ENCODE data around the gene TOMM40. TPM values are rescaled to one million over a fixed set of nuclear protein-coding genes. Genes with fewer than 3 reads are reported as not detected.

The TOMM40 gene
- total RNA-seq, 1 donor from 2014 or later, result 65.3 TPM

DNA sequence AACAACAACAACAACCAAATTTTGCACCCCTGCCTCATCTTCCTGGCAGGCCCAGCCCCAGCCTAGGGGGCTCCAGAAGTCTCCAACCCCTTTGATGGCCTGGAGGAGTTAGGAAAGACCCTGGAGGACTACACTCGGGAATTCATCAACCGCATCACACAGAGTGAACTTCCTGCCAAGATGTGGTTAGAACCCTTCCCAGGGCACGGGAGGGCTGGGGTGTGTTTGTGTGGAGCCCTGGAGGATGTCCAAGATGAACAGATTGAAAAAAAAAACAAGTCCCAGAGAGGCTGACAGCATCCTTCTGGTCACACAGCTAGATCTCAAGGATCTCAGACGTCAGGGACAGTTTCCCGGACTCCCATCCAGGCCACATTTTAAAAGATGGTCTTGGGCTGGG is 36.7 kb downstream of the TOMM40 start:
- Histone ChIP-seq H3K27me3 (ENCODE audit: control insufficient read depth, insufficient read depth, low read length) (peaks cover 9% of the 10 kb centered on the region), H3K4me3 (ENCODE audit: low read depth, low read length) (no peak overlapping the region), H3K36me3 (ENCODE audit: control insufficient read depth, insufficient read depth, low read length) (no peaks in the 10 kb centered on the region)
- no peak for DNase-seq (ENCODE audit: low read depth)
- TF ChIP-seq, protein P1, sequence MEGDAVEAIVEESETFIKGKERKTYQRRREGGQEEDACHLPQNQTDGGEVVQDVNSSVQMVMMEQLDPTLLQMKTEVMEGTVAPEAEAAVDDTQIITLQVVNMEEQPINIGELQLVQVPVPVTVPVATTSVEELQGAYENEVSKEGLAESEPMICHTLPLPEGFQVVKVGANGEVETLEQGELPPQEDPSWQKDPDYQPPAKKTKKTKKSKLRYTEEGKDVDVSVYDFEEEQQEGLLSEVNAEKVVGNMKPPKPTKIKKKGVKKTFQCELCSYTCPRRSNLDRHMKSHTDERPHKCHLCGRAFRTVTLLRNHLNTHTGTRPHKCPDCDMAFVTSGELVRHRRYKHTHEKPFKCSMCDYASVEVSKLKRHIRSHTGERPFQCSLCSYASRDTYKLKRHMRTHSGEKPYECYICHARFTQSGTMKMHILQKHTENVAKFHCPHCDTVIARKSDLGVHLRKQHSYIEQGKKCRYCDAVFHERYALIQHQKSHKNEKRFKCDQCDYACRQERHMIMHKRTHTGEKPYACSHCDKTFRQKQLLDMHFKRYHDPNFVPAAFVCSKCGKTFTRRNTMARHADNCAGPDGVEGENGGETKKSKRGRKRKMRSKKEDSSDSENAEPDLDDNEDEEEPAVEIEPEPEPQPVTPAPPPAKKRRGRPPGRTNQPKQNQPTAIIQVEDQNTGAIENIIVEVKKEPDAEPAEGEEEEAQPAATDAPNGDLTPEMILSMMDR (IDR thresholded peaks at IDR 0.05; ENCODE audit: insufficient read depth, low read length, poor library complexity, severe bottlenecking), result no peak

DNA sequence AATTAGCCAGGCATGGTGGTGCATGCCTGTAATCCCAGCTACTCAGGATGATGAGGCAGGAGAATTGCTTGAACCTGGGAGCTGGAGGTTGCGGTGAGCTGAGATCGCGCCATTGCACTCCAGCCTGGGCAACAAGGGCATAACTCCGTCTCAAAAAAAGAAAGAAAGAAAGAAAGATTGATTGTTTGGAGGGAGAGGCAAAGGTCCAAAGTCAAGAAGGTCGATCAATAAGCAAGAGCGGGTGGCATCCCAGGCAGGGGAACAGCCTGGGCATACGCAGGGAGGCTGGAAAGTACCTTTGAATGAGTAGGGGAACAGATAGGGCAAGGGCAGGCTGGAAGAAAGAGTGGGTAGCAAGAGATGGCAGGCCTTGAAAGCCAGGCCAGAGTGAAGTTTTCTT is 39.0 kb downstream of the TOMM40 start:
- DNase-seq (ENCODE audit: low read depth), result no peak
- peaks cover 3% of the 10 kb centered on the region for H3K27me3 ChIP-seq (ENCODE audit: control insufficient read depth, insufficient read depth, low read length)
- no peaks in the 10 kb centered on the region for H3K36me3 ChIP-seq (ENCODE audit: control insufficient read depth, insufficient read depth, low read length)
- no peak overlapping the region for H3K4me3 ChIP-seq (ENCODE audit: low read depth, low read length)
- TF ChIP-seq, protein P1 (IDR thresholded peaks at IDR 0.05; ENCODE audit: insufficient read depth, low read length, poor library complexity, severe bottlenecking), result no peak

DNA sequence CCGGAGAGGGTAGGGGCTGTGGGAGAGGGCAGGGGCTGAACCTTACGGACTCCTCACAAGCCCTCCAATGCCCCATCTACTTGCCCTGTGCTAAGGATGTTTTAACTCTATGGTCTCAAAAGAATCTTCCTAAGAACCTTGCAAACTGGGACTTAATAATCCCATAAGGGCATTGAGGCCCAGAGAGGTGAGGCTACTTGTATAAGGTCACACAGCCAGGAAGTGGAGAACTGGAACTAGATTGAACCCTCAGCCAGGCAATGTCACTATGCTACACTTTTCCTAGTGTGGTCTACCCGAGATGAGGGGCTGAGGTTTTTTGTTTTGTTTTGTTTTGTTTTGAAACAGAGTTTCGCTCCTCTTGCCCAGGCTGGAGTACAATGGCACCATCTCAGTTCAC is 40.5 kb downstream of the TOMM40 start:
- Histone ChIP-seq H3K36me3 (ENCODE audit: control insufficient read depth, insufficient read depth, low read length) (no peaks in the 10 kb centered on the region), H3K4me3 (ENCODE audit: low read depth, low read length) (no peak overlapping the region), H3K27me3 (ENCODE audit: control insufficient read depth, insufficient read depth, low read length) (peaks cover 3% of the 10 kb centered on the region)
- DNase-seq (ENCODE audit: low read depth), result no peak
- TF ChIP-seq, protein P1 (IDR thresholded peaks at IDR 0.05; ENCODE audit: insufficient read depth, low read length, poor library complexity, severe bottlenecking), result no peak

DNA sequence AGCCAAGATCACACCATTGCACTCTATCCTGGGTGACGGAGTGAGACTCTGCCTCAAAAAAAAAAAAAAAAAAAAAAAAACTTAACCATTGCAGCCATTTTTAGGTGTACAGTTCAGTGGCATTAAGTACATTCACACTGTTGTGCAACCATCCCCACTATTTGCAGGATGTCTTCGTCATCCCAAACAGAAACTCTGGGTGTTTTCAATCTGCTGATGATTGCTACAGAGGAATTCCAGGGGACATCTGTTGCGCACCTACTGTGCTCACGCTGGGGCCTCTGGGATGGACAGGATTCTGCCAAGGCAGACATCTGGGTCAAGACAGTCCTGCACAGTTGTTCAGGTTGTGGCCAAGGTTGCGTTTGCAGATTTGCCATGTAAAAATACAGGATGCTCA is 48.6 kb downstream of the TOMM40 start:
- TF ChIP-seq, protein P1 (IDR thresholded peaks at IDR 0.05; ENCODE audit: insufficient read depth, low read length, poor library complexity, severe bottlenecking), result no peak
- no peak overlapping the region for H3K4me3 ChIP-seq (ENCODE audit: low read depth, low read length)
- no peak for DNase-seq (ENCODE audit: low read depth)
- H3K36me3 ChIP-seq (ENCODE audit: control insufficient read depth, insufficient read depth, low read length), result no peaks in the 10 kb centered on the region
- peaks cover 3% of the 10 kb centered on the region for H3K27me3 ChIP-seq (ENCODE audit: control insufficient read depth, insufficient read depth, low read length)

DNA sequence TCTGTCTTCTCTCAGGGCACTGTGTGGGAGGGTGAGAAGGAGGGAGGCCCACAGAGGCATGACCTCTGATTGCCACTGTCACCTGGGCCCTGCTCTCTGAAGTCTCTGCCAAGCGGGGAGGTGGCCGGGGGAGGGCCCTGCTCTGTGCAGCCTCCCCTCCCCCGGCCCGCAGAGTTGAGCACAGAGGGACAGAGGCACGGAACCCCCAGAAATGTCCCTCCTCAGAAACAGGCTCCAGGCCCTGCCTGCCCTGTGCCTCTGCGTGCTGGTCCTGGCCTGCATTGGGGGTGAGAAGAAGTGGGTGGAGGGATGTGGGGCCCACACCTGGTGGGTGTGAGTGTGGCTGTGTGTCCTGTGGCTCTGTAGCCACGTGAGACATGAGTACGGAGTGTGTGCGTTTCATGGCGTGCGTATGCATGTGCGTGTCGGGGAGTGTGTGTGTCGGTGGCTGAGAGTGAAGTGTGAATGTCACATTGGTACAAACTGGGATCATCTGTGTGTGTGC is 51.1 kb downstream of the TOMM40 start, which contains the start of gene APOC4:
Gene APOC4, plus strand, starts transcription at position 171 of the 505 bp plus-strand sequence. Its CDS starts 41 bp downstream, at position 212.
- H3K27me3 ChIP-seq (ENCODE audit: control insufficient read depth, insufficient read depth, low read length), result no peaks in the 10 kb centered on the region
- no peak for DNase-seq (ENCODE audit: low read depth)
- H3K36me3 ChIP-seq (ENCODE audit: control insufficient read depth, insufficient read depth, low read length), result no peaks in the 10 kb centered on the region
- no peak within 1 kb of the TSS for H3K4me3 ChIP-seq (ENCODE audit: low read depth, low read length)
- TF ChIP-seq, protein P1 (IDR thresholded peaks at IDR 0.05; ENCODE audit: insufficient read depth, low read length, poor library complexity, severe bottlenecking), result no peak

DNA sequence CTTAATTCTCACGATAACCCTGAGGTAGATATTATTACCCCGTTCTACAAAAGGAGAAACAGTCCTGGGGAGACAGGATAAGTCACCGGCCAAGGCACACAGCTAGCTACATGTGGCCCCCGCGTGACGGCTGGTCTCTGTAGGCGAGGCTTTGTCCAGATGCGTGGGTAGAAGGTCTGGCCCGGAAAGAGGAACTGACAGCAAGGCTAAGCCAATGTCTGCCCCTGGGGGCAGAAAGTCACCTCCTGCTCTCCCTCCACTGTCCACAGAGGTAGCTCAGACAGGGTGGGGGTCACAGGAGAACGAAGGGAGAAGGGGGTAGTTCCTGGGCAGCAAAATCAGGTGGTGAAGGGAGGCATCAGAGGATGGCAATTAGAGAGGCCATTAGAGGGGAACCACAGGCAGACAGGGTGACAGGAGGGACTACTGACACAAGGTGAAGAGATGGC is 52.8 kb downstream of the TOMM40 start:
- no peaks in the 10 kb centered on the region for H3K36me3 ChIP-seq (ENCODE audit: control insufficient read depth, insufficient read depth, low read length)
- TF ChIP-seq, protein P1 (IDR thresholded peaks at IDR 0.05; ENCODE audit: insufficient read depth, low read length, poor library complexity, severe bottlenecking), result no peak
- no peaks in the 10 kb centered on the region for H3K27me3 ChIP-seq (ENCODE audit: control insufficient read depth, insufficient read depth, low read length)
- H3K4me3 ChIP-seq (ENCODE audit: low read depth, low read length), result no peak overlapping the region
- DNase-seq (ENCODE audit: low read depth), result no peak
